ENCODE measurements around the gene CHST3. TPM values are rescaled to one million over a fixed set of nuclear protein-coding genes. Genes with fewer than 3 reads are reported as not detected.
A peak's percentile ranks its signal among the peaks of the same experiment; 100 is the strongest.

CHST3 gene
- total and polyA plus RNA-seq, 8 donors = 3.1 to 10.8 (median 3.6) TPM

DNA sequence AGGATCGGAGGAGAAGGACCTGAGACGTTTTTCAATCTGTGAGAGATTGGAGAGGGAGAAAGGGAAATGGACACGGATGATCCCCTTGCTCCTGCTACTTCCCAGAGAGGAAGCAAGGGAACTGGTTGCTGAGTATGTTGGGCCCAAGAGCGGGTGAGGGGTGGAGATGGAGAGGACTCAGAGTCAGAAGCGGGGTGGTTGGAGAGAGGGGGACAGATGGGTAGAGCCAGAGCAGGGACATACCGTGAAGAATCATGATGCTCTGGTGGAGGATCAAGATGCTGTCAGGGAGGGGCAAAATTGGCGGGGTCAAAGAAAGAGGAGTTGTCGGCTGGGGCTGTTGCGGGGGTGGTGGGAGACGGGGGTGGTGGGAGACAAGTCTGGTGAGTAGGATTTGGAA is 2.4 kb upstream of the CHST3 start:
- H3K9me3 ChIP-seq = no peaks in the 10 kb centered on the region
- ATAC-seq (no peak), DNase-seq (no peak), FAIRE-seq (no peak)
- no peaks in the 10 kb centered on the region for H3K4me1 ChIP-seq
- 86 to 91% methylated on average over 10 of the region's 10 CpGs for WGBS, 2 donors
- TF ChIP-seq, protein P1, sequence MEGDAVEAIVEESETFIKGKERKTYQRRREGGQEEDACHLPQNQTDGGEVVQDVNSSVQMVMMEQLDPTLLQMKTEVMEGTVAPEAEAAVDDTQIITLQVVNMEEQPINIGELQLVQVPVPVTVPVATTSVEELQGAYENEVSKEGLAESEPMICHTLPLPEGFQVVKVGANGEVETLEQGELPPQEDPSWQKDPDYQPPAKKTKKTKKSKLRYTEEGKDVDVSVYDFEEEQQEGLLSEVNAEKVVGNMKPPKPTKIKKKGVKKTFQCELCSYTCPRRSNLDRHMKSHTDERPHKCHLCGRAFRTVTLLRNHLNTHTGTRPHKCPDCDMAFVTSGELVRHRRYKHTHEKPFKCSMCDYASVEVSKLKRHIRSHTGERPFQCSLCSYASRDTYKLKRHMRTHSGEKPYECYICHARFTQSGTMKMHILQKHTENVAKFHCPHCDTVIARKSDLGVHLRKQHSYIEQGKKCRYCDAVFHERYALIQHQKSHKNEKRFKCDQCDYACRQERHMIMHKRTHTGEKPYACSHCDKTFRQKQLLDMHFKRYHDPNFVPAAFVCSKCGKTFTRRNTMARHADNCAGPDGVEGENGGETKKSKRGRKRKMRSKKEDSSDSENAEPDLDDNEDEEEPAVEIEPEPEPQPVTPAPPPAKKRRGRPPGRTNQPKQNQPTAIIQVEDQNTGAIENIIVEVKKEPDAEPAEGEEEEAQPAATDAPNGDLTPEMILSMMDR (IDR thresholded peaks at IDR 0.05) = no peak
- no peak overlapping the region for H3K27ac ChIP-seq
- intact Hi-C loops (cut with DNase I) = no loop called here
- no peak overlapping the region for H3K4me3 ChIP-seq
- no peaks in the 10 kb centered on the region for H3K36me3 ChIP-seq
- no peaks in the 10 kb centered on the region for H3K27me3 ChIP-seq

DNA sequence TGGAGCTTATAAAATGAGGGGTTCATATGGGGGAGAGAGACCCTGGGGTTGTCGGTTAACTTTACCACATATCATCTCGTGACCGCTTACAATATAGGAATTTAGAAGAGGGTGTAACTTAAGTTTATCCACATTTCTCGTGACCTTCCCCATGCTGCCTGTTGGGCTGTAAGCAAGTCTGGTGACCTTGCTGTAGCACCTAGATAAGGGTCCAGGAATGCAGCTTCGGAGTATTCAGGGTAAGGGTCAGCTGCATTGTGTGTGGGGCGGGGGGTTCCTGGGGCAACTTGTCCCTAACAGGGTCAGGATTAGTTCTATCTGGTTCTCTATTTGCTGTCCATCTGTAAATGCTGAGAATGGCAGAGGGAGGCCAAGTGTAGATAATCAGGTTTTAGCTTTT is 1.3 kb upstream of the CHST3 start:
- ATAC-seq (no peak), FAIRE-seq (no peak), DNase-seq (no peak)
- Histone ChIP-seq H3K27me3 (no peaks in the 10 kb centered on the region), H3K27ac (peak overlapping the region in 1 of 4 donors; percentile 68), H3K36me3 (no peaks in the 10 kb centered on the region), H3K9me3 (no peaks in the 10 kb centered on the region), H3K4me3 (no peak overlapping the region), H3K4me1 (no peaks in the 10 kb centered on the region)
- WGBS, 2 donors = 74 to 82% methylated on average over 6 of the region's 6 CpGs
- intact Hi-C loops (cut with DNase I) = no loop called here
- TF ChIP-seq, protein P1 (IDR thresholded peaks at IDR 0.05) = no peak

DNA sequence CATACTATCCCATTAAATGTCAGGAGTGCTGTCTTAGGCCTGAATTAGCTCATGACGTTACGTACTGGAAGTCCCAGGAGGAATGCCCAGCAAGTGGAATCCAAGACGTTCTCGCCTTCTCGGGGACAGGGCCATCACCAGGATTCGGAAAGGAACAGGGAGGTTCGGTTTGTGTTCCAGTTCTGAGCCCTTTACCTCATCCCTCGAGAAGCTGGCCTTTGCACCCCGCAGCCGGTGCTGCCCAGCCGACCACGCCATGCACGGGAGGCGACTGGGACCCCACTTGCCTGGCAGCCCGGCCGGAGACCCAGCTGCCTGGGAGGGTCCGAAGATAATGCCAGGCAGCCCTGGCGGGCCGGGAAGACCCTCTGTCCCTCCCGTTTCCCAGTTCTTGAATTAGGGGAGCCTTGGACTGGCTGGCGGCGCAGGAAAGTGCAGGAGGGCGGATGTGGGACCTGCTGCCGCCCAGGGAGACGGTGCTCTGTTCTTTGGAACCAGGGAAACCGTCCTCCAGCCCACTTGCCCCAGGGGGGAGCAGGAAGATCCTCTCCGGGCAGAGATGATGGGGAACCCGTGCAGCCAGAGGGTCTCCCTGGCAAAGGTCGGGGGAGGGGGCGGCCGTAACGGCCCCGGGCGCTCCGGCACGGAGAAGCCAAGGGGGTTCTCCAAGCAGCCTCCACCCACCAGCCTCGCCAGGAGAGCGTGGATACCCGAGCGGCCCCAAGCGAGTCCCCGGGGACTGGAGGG is 671 bp upstream of the CHST3 start:
- peak in 3 of 4 donors; percentile 2 to 29 (median 29) for ATAC-seq
- Histone ChIP-seq H3K9me3 (no peaks in the 10 kb centered on the region), H3K27ac (peak overlapping the region in 3 of 4 donors; percentile 68 to 76 (median 68)), H3K4me1 (no peaks in the 10 kb centered on the region), H3K27me3 (no peaks in the 10 kb centered on the region), H3K36me3 (no peaks in the 10 kb centered on the region), H3K4me3 (peak overlapping the region in 3 of 4 donors; percentile 37 to 56 (median 44))
- intact Hi-C loops (cut with DNase I) = no loop called here
- WGBS, 2 donors = 40 to 43% methylated on average over 37 to 42 of the region's 42 CpGs
- FAIRE-seq = no peak
- TF ChIP-seq, protein P1 (IDR thresholded peaks at IDR 0.05) = no peak
- no peak for DNase-seq

DNA sequence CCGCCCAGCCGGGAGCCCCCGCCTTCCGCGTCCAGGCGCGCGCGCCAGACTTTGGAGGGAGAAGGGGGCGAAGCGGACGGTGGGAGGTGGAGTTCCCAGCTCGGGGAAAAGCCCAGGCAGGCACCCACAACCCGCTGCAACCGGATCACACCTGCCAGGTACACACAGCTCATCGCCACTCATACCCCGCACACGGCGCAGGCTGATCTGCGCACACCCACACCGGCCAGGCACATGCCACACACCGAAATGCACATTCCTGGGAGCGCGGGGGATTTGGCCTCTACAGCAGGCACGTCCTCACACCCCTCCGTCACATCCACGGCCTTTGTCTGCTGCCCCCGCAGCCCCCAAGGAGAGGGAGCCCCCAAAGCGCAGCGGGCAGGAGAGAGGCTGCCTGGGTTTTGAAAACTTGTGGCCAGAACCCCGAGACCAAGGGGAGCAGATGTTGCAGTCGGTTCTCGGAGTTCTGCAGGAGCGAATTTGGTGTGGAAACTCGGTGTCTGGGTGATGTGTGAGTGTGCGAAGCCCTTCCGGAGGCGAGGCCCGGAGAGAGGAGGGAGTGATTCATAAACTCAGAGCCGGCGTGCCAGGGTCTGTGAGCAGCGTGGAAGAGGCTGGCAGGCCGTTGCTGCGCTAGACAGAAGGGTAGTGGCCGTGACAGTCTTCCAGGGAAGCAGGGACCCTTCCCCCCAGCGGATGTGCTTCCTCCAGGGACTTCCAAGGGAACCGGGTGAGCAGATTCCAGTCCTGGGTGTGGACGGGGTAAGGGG is 734 bp downstream of the CHST3 start:
- Histone ChIP-seq H3K36me3 (no peaks in the 10 kb centered on the region), H3K27me3 (no peaks in the 10 kb centered on the region), H3K4me3 (peak overlapping the region; percentile 15 to 56 (median 40)), H3K9me3 (no peaks in the 10 kb centered on the region), H3K4me1 (no peaks in the 10 kb centered on the region), H3K27ac (peak overlapping the region; percentile 26 to 76 (median 68))
- DNase-seq (no peak), FAIRE-seq (no peak), ATAC-seq (peak; percentile 36 to 67 (median 60))
- WGBS, 2 donors = 13% methylated on average over 47 to 48 of the region's 48 CpGs
- intact Hi-C loops (cut with DNase I) = no loop called here
- TF ChIP-seq, protein P1 (IDR thresholded peaks at IDR 0.05) = no peak

All from pancreas (tissue), 10 donors.